Astrocyte (in vitro differentiated cells and primary cell): Measurements from ENCODE around the gene SATB1. TPM values are rescaled to one million over a fixed set of nuclear protein-coding genes. Genes with fewer than 3 reads are reported as not detected.

ENCODE experiments used
- DNase-seq: peaks from one replicate; pipeline ENCODE4 v3.0.0-alpha.2; 2010; ENCODE audit warnings: low read depth
- FAIRE-seq: peaks from 2 replicates; lab custom pipeline; 2011; peaks lifted over from hg19 to GRCh38; lab: Jason Lieb, UNC
- H2AFZ ChIP-seq: 2 replicates; pipeline ENCODE4 v1.6.0; 2012; ENCODE audit warnings: low read depth, low read length, inconsistent platforms
- H3K27ac ChIP-seq: 2 replicates; pipeline ENCODE4 v1.5.1; 2011; ENCODE audit warnings: low read depth, low read length, inconsistent platforms
- H3K27me3 ChIP-seq: 2 replicates; pipeline ENCODE4 v1.6.0; 2011; ENCODE audit warnings: low read length, inconsistent platforms; ENCODE audit not compliant: insufficient read depth
- H3K36me3 ChIP-seq: 2 replicates; pipeline ENCODE4 v1.5.1; 2011; ENCODE audit warnings: low read length, inconsistent platforms; ENCODE audit not compliant: insufficient read depth
- H3K4me1 ChIP-seq: 2 replicates; pipeline ENCODE4 v1.5.1; 2011; ENCODE audit warnings: low read length, inconsistent platforms; ENCODE audit not compliant: insufficient read depth
- H3K4me2 ChIP-seq: 2 replicates; pipeline ENCODE4 v1.6.0; 2012; ENCODE audit warnings: low read length, inconsistent platforms
- H3K4me3 ChIP-seq: 2 replicates; pipeline ENCODE4 v1.5.1; 2011; ENCODE audit warnings: low read depth, mild to moderate bottlenecking, low read length, inconsistent platforms; ENCODE audit not compliant: insufficient read depth
- H3K79me2 ChIP-seq: 2 replicates; pipeline ENCODE4 v1.6.0; 2012; ENCODE audit warnings: mild to moderate bottlenecking, low read length, inconsistent platforms; ENCODE audit not compliant: insufficient read depth
- H3K9ac ChIP-seq: 2 replicates; pipeline ENCODE4 v1.6.0; 2012; ENCODE audit warnings: mild to moderate bottlenecking, low read length, inconsistent platforms
- H3K9me3 ChIP-seq: 2 replicates; pipeline ENCODE4 v1.5.1; 2012; ENCODE audit warnings: low read depth, mild to moderate bottlenecking, low read length, inconsistent platforms; ENCODE audit not compliant: insufficient read depth
- H4K20me1 ChIP-seq: 2 replicates; pipeline ENCODE4 v1.6.0; 2012; ENCODE audit warnings: low read length, inconsistent platforms; ENCODE audit not compliant: insufficient read depth
- H3K27ac Mint-ChIP-seq: one replicate; pipeline ENCODE4 v1.8.0; 2021; ENCODE audit warnings: mild to moderate bottlenecking, mixed read lengths; ENCODE audit not compliant: unreplicated experiment
- H3K27me3 Mint-ChIP-seq: one replicate; pipeline ENCODE4 v1.8.0; 2021; ENCODE audit warnings: low read depth, mixed read lengths; ENCODE audit not compliant: unreplicated experiment
- H3K36me3 Mint-ChIP-seq: one replicate; pipeline ENCODE4 v1.8.0; 2021; ENCODE audit warnings: low read depth, mixed read lengths; ENCODE audit not compliant: unreplicated experiment
- H3K4me1 Mint-ChIP-seq: one replicate; pipeline ENCODE4 v1.8.0; 2021; ENCODE audit warnings: low read depth, mixed read lengths; ENCODE audit not compliant: unreplicated experiment
- H3K4me3 Mint-ChIP-seq: one replicate; pipeline ENCODE4 v1.8.0; 2021; ENCODE audit warnings: mild to moderate bottlenecking, moderate library complexity, mixed read lengths; ENCODE audit not compliant: unreplicated experiment
- H3K9me3 Mint-ChIP-seq: one replicate; pipeline ENCODE4 v1.8.0; 2021; ENCODE audit warnings: mild to moderate bottlenecking, mixed read lengths; ENCODE audit not compliant: unreplicated experiment
- CTCF ChIP-seq: IDR thresholded peaks from 2 replicates; pipeline ENCODE4 v1.5.1; 2011; ENCODE audit warnings: low read depth, mild to moderate bottlenecking, inconsistent platforms, low read length, moderate library complexity; ENCODE audit not compliant: insufficient read depth
- EZH2 ChIP-seq: IDR thresholded peaks from 2 replicates; pipeline ENCODE4 v1.6.1; 2012; ENCODE audit warnings: mild to moderate bottlenecking, low read length, inconsistent platforms; ENCODE audit not compliant: insufficient read depth
- total RNA-seq: library from RNA; stranded (reverse); gene quantifications from 2 replicates; pipeline ENCODE4 v1.2.1, GENCODE V29; 2021

The SATB1 gene
- total RNA-seq, 1 donor from 2014 or later: 18.0 TPM

GRCh38 chr3:18301781-18302180 is 123.4 kb downstream of the SATB1 start:
- no peaks in the 10 kb centered on the region for H3K4me1 Mint-ChIP-seq

GRCh38 chr3:18300916-18301315 is 124.2 kb downstream of the SATB1 start:
- Mint-ChIP-seq H3K9me3 (peaks cover 11% of the 10 kb centered on the region), H3K27me3 (no peaks in the 10 kb centered on the region), H3K4me1 (no peaks in the 10 kb centered on the region), H3K27ac (no peak overlapping the region), H3K36me3 (no peaks in the 10 kb centered on the region), H3K4me3 (no peak overlapping the region)
- DNase-seq: no peak
- H3K27ac ChIP-seq: no peak overlapping the region
- H3K79me2 ChIP-seq: no peaks in the 10 kb centered on the region
- H4K20me1 ChIP-seq: no peaks in the 10 kb centered on the region
- FAIRE-seq: no peak
- H3K27me3 ChIP-seq: no peaks in the 10 kb centered on the region
- no peaks in the 10 kb centered on the region for H3K36me3 ChIP-seq
- H3K4me2 ChIP-seq: no peak overlapping the region
- no peaks in the 10 kb centered on the region for H3K9me3 ChIP-seq
- no peaks in the 10 kb centered on the region for H3K4me1 ChIP-seq
- H2AFZ ChIP-seq: no peak overlapping the region
- H3K9ac ChIP-seq: no peak overlapping the region
- TF ChIP-seq CTCF (no peak), EZH2 (no peak)
- no peak overlapping the region for H3K4me3 ChIP-seq

More at GRCh38 chr3:18301781-18302180, 123.4 kb downstream of the SATB1 start:
- Histone ChIP-seq H3K4me2 (no peak overlapping the region), H3K9ac (no peak overlapping the region), H3K9me3 (no peaks in the 10 kb centered on the region), H3K27me3 (no peaks in the 10 kb centered on the region), H2AFZ (no peak overlapping the region), H3K27ac (no peak overlapping the region), H3K4me1 (no peaks in the 10 kb centered on the region), H4K20me1 (no peaks in the 10 kb centered on the region), H3K79me2 (no peaks in the 10 kb centered on the region), H3K36me3 (no peaks in the 10 kb centered on the region), H3K4me3 (no peak overlapping the region)
- DNase-seq (no peak), FAIRE-seq (no peak)
- Mint-ChIP-seq H3K27ac (no peak overlapping the region), H3K27me3 (no peaks in the 10 kb centered on the region), H3K36me3 (no peaks in the 10 kb centered on the region), H3K9me3 (peaks cover 8% of the 10 kb centered on the region), H3K4me3 (no peak overlapping the region)
- TF ChIP-seq CTCF: no peak
- no peak for TF ChIP-seq EZH2

- no peak overlapping the region for H3K9ac ChIP-seq
- H3K4me2 ChIP-seq: no peak overlapping the region
- H4K20me1 ChIP-seq: no peaks in the 10 kb centered on the region
- FAIRE-seq (no peak), DNase-seq (no peak)
- peaks cover 6% of the 10 kb centered on the region for H3K4me1 ChIP-seq
- H3K4me3 ChIP-seq: no peak overlapping the region
- no peaks in the 10 kb centered on the region for H3K79me2 ChIP-seq
- H3K27me3 Mint-ChIP-seq: no peaks in the 10 kb centered on the region
- H3K9me3 ChIP-seq: no peaks in the 10 kb centered on the region
- peaks cover 11% of the 10 kb centered on the region for H3K9me3 Mint-ChIP-seq
- H3K4me3 Mint-ChIP-seq: no peak overlapping the region
- no peak overlapping the region for H3K27ac ChIP-seq
- peaks cover 3% of the 10 kb centered on the region for H3K4me1 Mint-ChIP-seq
- H2AFZ ChIP-seq: no peak overlapping the region
- no peaks in the 10 kb centered on the region for H3K36me3 ChIP-seq
- H3K36me3 Mint-ChIP-seq: no peaks in the 10 kb centered on the region
- no peak for TF ChIP-seq EZH2
- no peak for TF ChIP-seq CTCF
- no peak overlapping the region for H3K27ac Mint-ChIP-seq
- no peaks in the 10 kb centered on the region for H3K27me3 ChIP-seq
Observed at GRCh38 chr3:18297126-18297525, 128.0 kb downstream of the SATB1 start.
